NOMO-1 treated with dmso at 0.1 percent for 144 hours (cell line): ENCODE measurements around the gene VIM.
"Not testable (repeated sequence)": the region's sequence is repeated elsewhere in the genome, so short reads cannot be mapped to it uniquely, and the experiment has no call there.

ENCODE experiments used
- DNase-seq: peaks from one replicate; lab custom pipeline; 2025; ENCODE audit not compliant: unreplicated experiment; lab: John Stamatoyannopoulos, UW

Gene VIM

GRCh38 chr10:17255512-17255911 lies 27.5 kb downstream of the VIM start:
- no peak for DNase-seq

- DNase-seq = no peak
These were observed 28.0 kb downstream of the VIM start for GRCh38 chr10:17256051-17256450.

- no peak for DNase-seq
These were observed 28.6 kb downstream of the VIM start for GRCh38 chr10:17256627-17257026.

GRCh38 chr10:17257466-17258321 lies 29.7 kb downstream of the VIM start:
- peak; percentile 53 for DNase-seq

- DNase-seq = no peak
These were observed 34.5 kb downstream of the VIM start for GRCh38 chr10:17262502-17262901.

- no peak for DNase-seq
These were observed 35.5 kb downstream of the VIM start for GRCh38 chr10:17263580-17263979.

- DNase-seq = no peak
These were observed 37.4 kb downstream of the VIM start for GRCh38 chr10:17265468-17265867.

GRCh38 chr10:17266549-17266948 lies 38.5 kb downstream of the VIM start:
- not testable (repeated sequence) for DNase-seq

- no peak for DNase-seq
These were observed 44.6 kb downstream of the VIM start for GRCh38 chr10:17272648-17273047.

- DNase-seq = no peak
These were observed 45.4 kb downstream of the VIM start for GRCh38 chr10:17273403-17273802.

GRCh38 chr10:17276756-17277424 lies 48.8 kb downstream of the VIM start:
- no peak for DNase-seq

GRCh38 chr10:17278607-17279240 lies 50.7 kb downstream of the VIM start:
- no peak for DNase-seq

GRCh38 chr10:17282311-17282710 lies 54.3 kb downstream of the VIM start:
- no peak for DNase-seq

- DNase-seq = no peak
These were observed 58.8 kb downstream of the VIM start for GRCh38 chr10:17286562-17287550.
